AG10803 (cell line): ENCODE results near the gene LRIT2.

Experiments used
- DNase-seq: peaks from one replicate; pipeline ENCODE4 v3.0.0; 2010; ENCODE audit warnings: low read depth
- H3K4me3 ChIP-seq: 2 replicates; pipeline ENCODE4 v1.5.1; 2011; ENCODE audit warnings: mild to moderate bottlenecking, low read length, control low read depth
- CTCF ChIP-seq: conservative IDR thresholded peaks from 2 replicates; pipeline ENCODE4 v1.5.1; 2011; ENCODE audit warnings: mild to moderate bottlenecking, low read length, control low read depth, inconsistent platforms

LRIT2 gene

DNA sequence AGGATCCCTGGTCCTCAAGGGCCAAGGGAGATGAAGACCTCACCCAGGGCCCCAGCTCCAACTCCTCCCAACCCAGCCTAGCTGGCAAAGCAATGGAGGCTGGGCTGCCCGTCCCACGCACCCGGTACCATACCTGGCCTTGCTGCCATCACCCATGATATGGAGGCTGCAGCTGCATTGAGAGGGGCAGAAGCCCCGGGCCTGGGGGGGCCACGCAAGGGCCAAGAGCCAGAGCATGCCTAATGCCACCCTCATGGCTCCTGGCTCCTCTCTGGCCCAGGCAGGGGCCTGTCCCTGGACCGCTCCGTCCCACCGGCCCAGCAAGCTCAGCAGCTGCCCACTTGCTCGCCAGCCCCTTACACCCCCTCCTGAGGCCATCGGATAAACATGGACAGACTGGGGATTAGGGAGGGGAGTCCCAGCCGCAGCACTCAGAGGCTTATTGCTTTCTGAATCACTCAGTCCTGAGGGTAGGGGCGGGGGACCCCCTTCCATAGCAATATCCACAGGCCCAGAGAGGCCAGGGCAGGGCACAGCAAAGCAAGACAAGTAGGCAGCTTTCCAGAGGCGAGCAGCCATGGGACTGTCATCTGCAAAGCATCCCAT is 15.9 kb upstream of the LRIT2 start, which contains the start of gene LRIT1:
Gene LRIT1, minus strand, starts transcription at position 362 of the 606 bp plus-strand sequence. Its CDS starts 107 bp downstream, at position 255.
- no peak within 1 kb of the TSS for H3K4me3 ChIP-seq
- no peak for TF ChIP-seq CTCF
- no peak for DNase-seq

DNA sequence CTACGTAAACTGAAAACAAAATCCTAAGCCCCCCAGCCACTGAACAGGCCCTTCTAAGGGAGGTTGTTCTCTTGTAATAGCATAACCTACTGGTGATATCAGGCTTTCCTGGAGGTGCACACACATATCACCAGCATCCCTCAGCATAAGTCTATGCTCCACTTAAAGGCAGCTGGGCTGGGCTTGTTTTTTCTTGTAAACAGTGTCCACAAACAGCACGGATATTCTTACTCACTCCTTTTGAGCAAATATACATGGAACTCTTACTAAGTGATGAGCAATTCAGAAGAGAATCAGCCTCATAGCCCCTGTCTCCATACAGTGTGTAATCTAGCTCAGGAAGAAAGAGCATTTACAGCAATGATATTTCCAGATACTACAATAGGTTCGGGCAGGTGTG is 13.6 kb upstream of the LRIT2 start:
- no peak overlapping the region for H3K4me3 ChIP-seq
- no peak for DNase-seq
- TF ChIP-seq CTCF = no peak

GRCh38 chr10:84237199-84238051 is 12.1 kb upstream of the LRIT2 start:
- no peak for DNase-seq
- TF ChIP-seq CTCF = no peak

DNA sequence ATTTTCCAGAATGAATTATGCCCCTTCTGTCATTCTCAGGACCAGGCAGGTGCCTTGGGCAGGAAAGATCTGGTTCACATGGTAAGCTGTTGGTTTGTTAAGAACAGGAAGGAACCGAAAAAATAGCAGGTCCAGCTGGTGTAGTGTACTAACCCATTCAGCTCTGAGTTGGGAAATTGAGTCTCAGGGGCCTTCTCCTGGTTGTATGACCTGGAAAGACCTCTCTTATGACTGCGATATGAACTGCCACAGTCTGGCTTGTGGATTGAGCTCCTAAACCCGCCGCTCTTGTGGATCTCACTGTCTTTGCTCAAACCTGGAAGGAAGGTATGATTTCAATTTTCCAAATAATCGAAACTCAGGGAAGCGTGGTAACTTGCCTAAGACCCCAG is 11.5 kb upstream of the LRIT2 start:
- DNase-seq = no peak
- no peak for TF ChIP-seq CTCF
- no peak overlapping the region for H3K4me3 ChIP-seq

More at GRCh38 chr10:84237199-84238051, 12.1 kb upstream of the LRIT2 start:
- H3K4me3 ChIP-seq = no peak overlapping the region

GRCh38 chr10:84235096-84235495 is 9.8 kb upstream of the LRIT2 start:
- no peak for TF ChIP-seq CTCF
- DNase-seq = no peak
- H3K4me3 ChIP-seq = no peak overlapping the region

GRCh38 chr10:84234479-84234878 is 9.1 kb upstream of the LRIT2 start:
- no peak for DNase-seq
- no peak overlapping the region for H3K4me3 ChIP-seq
- TF ChIP-seq CTCF = no peak

DNA sequence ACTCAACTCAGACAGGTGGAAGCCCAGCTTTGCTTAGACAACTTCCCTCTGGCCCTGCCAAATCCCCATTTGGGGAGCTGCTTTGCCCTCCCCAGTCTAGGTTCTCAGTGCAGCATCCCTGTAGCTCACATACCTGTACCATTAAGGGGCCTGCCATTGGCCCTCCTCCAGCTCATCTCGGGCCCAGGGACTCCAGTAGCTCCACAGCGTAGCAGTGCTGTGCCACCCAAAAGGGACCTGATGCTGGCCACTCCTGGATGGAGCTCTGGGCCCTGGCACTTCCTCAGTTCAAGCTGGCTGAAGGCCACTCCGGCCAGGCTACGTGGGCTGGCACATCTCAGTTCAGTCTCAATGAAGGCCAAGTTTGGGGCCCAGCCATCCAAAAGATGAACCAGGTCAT is 8.6 kb upstream of the LRIT2 start:
- H3K4me3 ChIP-seq = no peak overlapping the region
- DNase-seq = no peak
- TF ChIP-seq CTCF = no peak
